ENCODE results near the gene ANXA2R. TPM values are rescaled to one million over a fixed set of nuclear protein-coding genes. Genes with fewer than 3 reads are reported as not detected.
A peak's percentile ranks its signal among the peaks of the same experiment; 100 is the strongest.
"Not testable (repeated sequence)": the region's sequence is repeated elsewhere in the genome, so short reads cannot be mapped to it uniquely, and the experiment has no call there.

ANXA2R gene
- total and polyA plus RNA-seq, 9 donors = 1.1 to 2.7 (median 1.6) TPM

- H3K9me3 ChIP-seq = no peaks in the 10 kb centered on the region
- H3K27me3 ChIP-seq = no peaks in the 10 kb centered on the region
- H3K4me3 ChIP-seq = no peak overlapping the region
- H3K4me1 ChIP-seq (ENCODE audit: insufficient read depth) = peaks cover 2% of the 10 kb centered on the region
- no peaks in the 10 kb centered on the region for H3K36me3 ChIP-seq
- no peak for DNase-seq
- 95 to 97% (median 95%) methylated on average over 12 of the region's 12 CpGs for WGBS, 3 donors
- intact Hi-C loops (cut with DNase I) = no loop called here
- no peak overlapping the region for H3K27ac ChIP-seq
- TF ChIP-seq EP300 (IDR thresholded peaks at IDR 0.05) (no peak), CTCF (IDR thresholded peaks at IDR 0.05) (no peak), POLR2A (IDR thresholded peaks at IDR 0.05) (no peak)
Measured at GRCh38 chr5:43073597-43074546, 33.8 kb upstream of the ANXA2R start.

GRCh38 chr5:43069401-43069720, 29.2 kb upstream of the ANXA2R start:
- H3K4me3 ChIP-seq = not testable (repeated sequence)

GRCh38 chr5:43068037-43068436, 27.9 kb upstream of the ANXA2R start:
- intact Hi-C loops (cut with DNase I) = loop anchor here in 1 of 4 donors (10.0 kb wide), 1 partner anchor 163 kb away; no protein-coding TSS in a partner anchor
- Histone ChIP-seq H3K4me1 (ENCODE audit: insufficient read depth) (peaks cover 7% of the 10 kb centered on the region), H3K9me3 (no peaks in the 10 kb centered on the region), H3K36me3 (no peaks in the 10 kb centered on the region), H3K4me3 (peak overlapping the region; percentile 85), H3K27ac (peak overlapping the region in 1 of 2 donors; percentile 95), H3K27me3 (no peaks in the 10 kb centered on the region)
- no peak for TF ChIP-seq CTCF (IDR thresholded peaks at IDR 0.05)
- TF ChIP-seq EP300 (IDR thresholded peaks at IDR 0.05) = no peak
- no peak for TF ChIP-seq POLR2A (IDR thresholded peaks at IDR 0.05)
- 60 to 85% (median 63%) methylated on average over 2 of the region's 2 CpGs for WGBS, 3 donors
- DNase-seq = no peak

More at GRCh38 chr5:43069401-43069720, 29.2 kb upstream of the ANXA2R start:
- not testable (repeated sequence) for H3K9me3 ChIP-seq; H3K36me3 ChIP-seq; H3K4me1 ChIP-seq (ENCODE audit: insufficient read depth); DNase-seq; H3K27ac ChIP-seq; H3K27me3 ChIP-seq
- intact Hi-C loops (cut with DNase I) = loop anchor here in 1 of 4 donors (10.0 kb wide), 1 partner anchor 165 kb away; no protein-coding TSS in a partner anchor
- WGBS, 3 donors = 91 to 95% (median 91%) methylated on average over 3 of the region's 3 CpGs

GRCh38 chr5:43066799-43067741, 27.0 kb upstream of the ANXA2R start:
- peak; percentile 88 to 92 (median 89) for DNase-seq
- H3K27ac ChIP-seq = peak overlapping the region; percentile 86 to 95
- peaks cover 7% of the 10 kb centered on the region for H3K4me1 ChIP-seq (ENCODE audit: insufficient read depth)
- intact Hi-C loops (cut with DNase I) = loop anchor here in 2 of 4 donors (1.0 to 10.0 kb wide), 6 partner anchors 25 to 162 kb away; partner anchors contain the start of genes ZNF131 (in 2 of the 2) and ANXA2R (in 1 of the 2)
- no peaks in the 10 kb centered on the region for H3K9me3 ChIP-seq
- H3K4me3 ChIP-seq = peak overlapping the region; percentile 85
- no peaks in the 10 kb centered on the region for H3K36me3 ChIP-seq
- WGBS, 3 donors = 0% methylated on average over 43 to 45 of the region's 45 CpGs
- no peaks in the 10 kb centered on the region for H3K27me3 ChIP-seq
- TF ChIP-seq EP300 (IDR thresholded peaks at IDR 0.05) = no peak
- no peak for TF ChIP-seq CTCF (IDR thresholded peaks at IDR 0.05)
- peak; percentile 91 for TF ChIP-seq POLR2A (IDR thresholded peaks at IDR 0.05)

Measured in ovary (tissue), 9 donors.